ENCODE measurements around the gene FBXL5. TPM values are rescaled to one million over a fixed set of nuclear protein-coding genes. Genes with fewer than 3 reads are reported as not detected.

Gene FBXL5
- total and polyA plus RNA-seq, 4 donors = 24.5 to 79.7 (median 34.5) TPM

GRCh38 chr4:15586066-15586465 lies 69.1 kb downstream of the FBXL5 start:
- H3K27me3 ChIP-seq (ENCODE audit: control insufficient read depth in 4 of 4, insufficient read depth in 4 of 4, low read length in 3 of 4) = no peaks in the 10 kb centered on the region

GRCh38 chr4:15585331-15585730 lies 69.8 kb downstream of the FBXL5 start:
- H3K36me3 ChIP-seq (ENCODE audit: control insufficient read depth in 4 of 4, insufficient read depth in 3 of 4, low read depth in 1 of 4, low read length in 3 of 4) = no peaks in the 10 kb centered on the region
- no peak overlapping the region for H3K4me3 ChIP-seq (ENCODE audit: low read depth in 1 of 3, low read length in 3 of 3)
- no peaks in the 10 kb centered on the region for H3K4me1 ChIP-seq (ENCODE audit: control insufficient read depth in 4 of 4, insufficient read depth in 4 of 4, low read length in 3 of 4)
- no peaks in the 10 kb centered on the region for H3K9me3 ChIP-seq (ENCODE audit: control insufficient read depth in 4 of 4, low read length in 3 of 4)
- WGBS = 97% methylated on average over 2 of the region's 2 CpGs
- no peak for DNase-seq (ENCODE audit: low spot score)
- no peak overlapping the region for H3K27ac ChIP-seq (ENCODE audit: low read depth in 1 of 2, low read length in 2 of 2)
- H3K9ac ChIP-seq (ENCODE audit: low read depth in 1 of 2, low read length in 2 of 2) = no peak overlapping the region
- TF ChIP-seq FOXA1 (IDR thresholded peaks at IDR 0.05) = no peak
- no peak for TF ChIP-seq YY1 (IDR thresholded peaks at IDR 0.05)
- no peak for TF ChIP-seq HNF4A (conservative IDR thresholded peaks at IDR 0.05)
- no peaks in the 10 kb centered on the region for H3K27me3 ChIP-seq (ENCODE audit: control insufficient read depth in 4 of 4, insufficient read depth in 4 of 4, low read length in 3 of 4)

More at GRCh38 chr4:15586066-15586465, 69.1 kb downstream of the FBXL5 start:
- 65% methylated on average over 1 of the region's 1 CpG for whole genome bisulfite sequencing
- Histone ChIP-seq H3K27ac (ENCODE audit: low read depth in 1 of 2, low read length in 2 of 2) (no peak overlapping the region), H3K9me3 (ENCODE audit: control insufficient read depth in 4 of 4, low read length in 3 of 4) (no peaks in the 10 kb centered on the region), H3K9ac (ENCODE audit: low read depth in 1 of 2, low read length in 2 of 2) (no peak overlapping the region), H3K36me3 (ENCODE audit: control insufficient read depth in 4 of 4, insufficient read depth in 3 of 4, low read depth in 1 of 4, low read length in 3 of 4) (no peaks in the 10 kb centered on the region), H3K4me1 (ENCODE audit: control insufficient read depth in 4 of 4, insufficient read depth in 4 of 4, low read length in 3 of 4) (no peaks in the 10 kb centered on the region), H3K4me3 (ENCODE audit: low read depth in 1 of 3, low read length in 3 of 3) (no peak overlapping the region)
- no peak for DNase-seq (ENCODE audit: low spot score)
- TF ChIP-seq SP1 (IDR thresholded peaks at IDR 0.05) (no peak), FOXA1 (IDR thresholded peaks at IDR 0.05) (no peak), ATF3 (IDR thresholded peaks at IDR 0.05) (no peak), JUND (IDR thresholded peaks at IDR 0.05) (no peak), REST (IDR thresholded peaks at IDR 0.05) (no peak), RAD21 (IDR thresholded peaks at IDR 0.05) (no peak), YY1 (IDR thresholded peaks at IDR 0.05) (no peak)

GRCh38 chr4:15584785-15585184 lies 70.4 kb downstream of the FBXL5 start:
- Histone ChIP-seq H3K9ac (ENCODE audit: low read depth in 1 of 2, low read length in 2 of 2) (no peak overlapping the region), H3K4me1 (ENCODE audit: control insufficient read depth in 4 of 4, insufficient read depth in 4 of 4, low read length in 3 of 4) (no peaks in the 10 kb centered on the region), H3K36me3 (ENCODE audit: control insufficient read depth in 4 of 4, insufficient read depth in 3 of 4, low read depth in 1 of 4, low read length in 3 of 4) (no peaks in the 10 kb centered on the region), H3K27ac (ENCODE audit: low read depth in 1 of 2, low read length in 2 of 2) (no peak overlapping the region), H3K9me3 (ENCODE audit: control insufficient read depth in 4 of 4, low read length in 3 of 4) (no peaks in the 10 kb centered on the region), H3K4me3 (ENCODE audit: low read depth in 1 of 3, low read length in 3 of 3) (no peak overlapping the region), H3K27me3 (ENCODE audit: control insufficient read depth in 4 of 4, insufficient read depth in 4 of 4, low read length in 3 of 4) (no peaks in the 10 kb centered on the region)
- WGBS = 100% methylated on average over 1 of the region's 1 CpG
- TF ChIP-seq FOXA1 (IDR thresholded peaks at IDR 0.05) (no peak), YY1 (IDR thresholded peaks at IDR 0.05) (no peak), HNF4G (IDR thresholded peaks at IDR 0.05) (no peak)
- DNase-seq (ENCODE audit: low spot score) = no peak

GRCh38 chr4:15577508-15577907 lies 77.6 kb downstream of the FBXL5 start:
- TF ChIP-seq RAD21 (IDR thresholded peaks at IDR 0.05) (no peak), HNF4G (IDR thresholded peaks at IDR 0.05) (no peak), REST (IDR thresholded peaks at IDR 0.05) (no peak), FOXA2 (IDR thresholded peaks at IDR 0.05) (no peak), SP1 (IDR thresholded peaks at IDR 0.05) (no peak), CTCF (IDR thresholded peaks at IDR 0.05; ENCODE audit: low read depth, low read length, missing input control) (no peak), FOXA1 (IDR thresholded peaks at IDR 0.05) (no peak), YY1 (IDR thresholded peaks at IDR 0.05) (no peak), GABPA (IDR thresholded peaks at IDR 0.05 in 1 of 2, conservative IDR thresholded peaks at IDR 0.05 in 1 of 2) (no peak), EGR1 (IDR thresholded peaks at IDR 0.05; ENCODE audit: low read depth in 2 of 2) (no peak), MAX (IDR thresholded peaks at IDR 0.05) (no peak)
- H3K36me3 ChIP-seq (ENCODE audit: control insufficient read depth in 4 of 4, insufficient read depth in 3 of 4, low read depth in 1 of 4, low read length in 3 of 4) = peaks cover 0 to 2% (median 0%) of the 10 kb centered on the region in 4 donors
- H3K9me3 ChIP-seq (ENCODE audit: control insufficient read depth in 4 of 4, low read length in 3 of 4) = no peaks in the 10 kb centered on the region
- H3K27me3 ChIP-seq (ENCODE audit: control insufficient read depth in 4 of 4, insufficient read depth in 4 of 4, low read length in 3 of 4) = no peaks in the 10 kb centered on the region
- no peak overlapping the region for H3K27ac ChIP-seq (ENCODE audit: low read depth in 1 of 2, low read length in 2 of 2)
- H3K9ac ChIP-seq (ENCODE audit: low read depth in 1 of 2, low read length in 2 of 2) = no peak overlapping the region
- DNase-seq (ENCODE audit: low spot score) = no peak
- no peak overlapping the region for H3K4me3 ChIP-seq (ENCODE audit: low read depth in 1 of 3, low read length in 3 of 3)
- no peaks in the 10 kb centered on the region for H3K4me1 ChIP-seq (ENCODE audit: control insufficient read depth in 4 of 4, insufficient read depth in 4 of 4, low read length in 3 of 4)

Measured in liver (tissue), 9 donors.